NCI-H1436 (cell line): ENCODE results near the gene PRELID2.
"Not testable (repeated sequence)": the region's sequence is repeated elsewhere in the genome, so short reads cannot be mapped to it uniquely, and the experiment has no call there.

Experiments
- DNase-seq: peaks from one replicate; lab custom pipeline; 2025; lab: John Stamatoyannopoulos, UW

The PRELID2 gene

GRCh38 chr5:145838276-145838675 is 3.1 kb upstream of the PRELID2 start:
- DNase-seq, result no peak

- DNase-seq, result not testable (repeated sequence)
Measured at GRCh38 chr5:145836241-145836640, 1.1 kb upstream of the PRELID2 start.

- no peak for DNase-seq
Measured at GRCh38 chr5:145835848-145836239, 702 bp upstream of the PRELID2 start.

- DNase-seq, result no peak
Measured at GRCh38 chr5:145834554-145834916, 607 bp downstream of the PRELID2 start.

GRCh38 chr5:145833631-145834200 is 1.4 kb downstream of the PRELID2 start:
- DNase-seq, result no peak

GRCh38 chr5:145830594-145830993 is 4.5 kb downstream of the PRELID2 start:
- no peak for DNase-seq

- no peak for DNase-seq
Measured at GRCh38 chr5:145829708-145830361, 5.3 kb downstream of the PRELID2 start.

GRCh38 chr5:145826895-145827674 is 8.1 kb downstream of the PRELID2 start:
- no peak for DNase-seq

- peak; percentile 42 for DNase-seq
Measured at GRCh38 chr5:145825751-145826180, 9.4 kb downstream of the PRELID2 start.

- DNase-seq, result no peak
Measured at GRCh38 chr5:145824040-145824439, 11.1 kb downstream of the PRELID2 start.

GRCh38 chr5:145818604-145819003 is 16.5 kb downstream of the PRELID2 start:
- no peak for DNase-seq

- no peak for DNase-seq
Measured at GRCh38 chr5:145812877-145813276, 22.3 kb downstream of the PRELID2 start.

- DNase-seq, result no peak
Measured at GRCh38 chr5:145811834-145812625, 23.1 kb downstream of the PRELID2 start.

- no peak for DNase-seq
Measured at GRCh38 chr5:145806923-145807322, 28.2 kb downstream of the PRELID2 start.

- no peak for DNase-seq
Measured at GRCh38 chr5:145805819-145806218, 29.3 kb downstream of the PRELID2 start.

GRCh38 chr5:145804701-145805100 is 30.4 kb downstream of the PRELID2 start:
- DNase-seq, result no peak

- no peak for DNase-seq
Measured at GRCh38 chr5:145803112-145804004, 31.8 kb downstream of the PRELID2 start.

GRCh38 chr5:145801195-145801594 is 33.9 kb downstream of the PRELID2 start:
- DNase-seq, result no peak

- DNase-seq, result no peak
Measured at GRCh38 chr5:145800181-145800580, 35.0 kb downstream of the PRELID2 start.

- DNase-seq, result not testable (repeated sequence)
Measured at GRCh38 chr5:145798503-145798902, 36.6 kb downstream of the PRELID2 start.

GRCh38 chr5:145797336-145797735 is 37.8 kb downstream of the PRELID2 start:
- no peak for DNase-seq
